PC-3 (cell line): ENCODE results near the gene WDR82. TPM values are rescaled to one million over a fixed set of nuclear protein-coding genes. Genes with fewer than 3 reads are reported as not detected.
A peak's percentile ranks its signal among the peaks of the same experiment; 100 is the strongest.

Experiments
- ATAC-seq: fragments of 200-7000 bp; cut with Tn5 transposase; 2 replicates; pipeline ENCODE4 v1.9.1; 2020; ENCODE audit warnings: mild to moderate bottlenecking, moderate library complexity
- BruUV-seq: library from RNA; stranded (reverse); fragments of 400-500 nt; replicated peaks from 2 replicates; lab custom pipeline; 2021; lab: Mats Ljungman, UMichigan
- CTCF ChIA-PET: fragments of 300-600 bp; sonication (Branson Sonifier 250); formaldehyde crosslinking; loops from one replicate; lab custom pipeline; 2022; ENCODE audit warnings: antibody characterized with exemption; lab: Charles Lee
- POLR2A ChIA-PET: fragments of 300-600 bp; sonication (Branson Sonifier 250); formaldehyde crosslinking; loops from one replicate; lab custom pipeline; 2022; ENCODE audit warnings: antibody characterized with exemption; ENCODE audit not compliant: unreplicated experiment; lab: Charles Lee
- DNase-seq: peaks from one replicate; pipeline ENCODE4 v3.0.0-alpha.2; 2015
- H2AFZ ChIP-seq: fragments of 300-600 bp; sonication (generic); 2 replicates; pipeline ENCODE4 v1.6.0; 2016; ENCODE audit warnings: antibody characterized with exemption, low read length
- H3F3A ChIP-seq: fragments of 300-600 bp; sonication (generic); one replicate; pipeline ENCODE4 v1.6.0; 2017; ENCODE audit warnings: antibody characterized with exemption, low read length, control low read depth, mild to moderate bottlenecking; ENCODE audit not compliant: unreplicated experiment
- H3K27ac ChIP-seq: fragments of 300-600 bp; sonication (generic); 2 replicates; pipeline ENCODE4 v1.5.1; 2016; ENCODE audit warnings: mild to moderate bottlenecking, low read length
- H3K27me3 ChIP-seq: fragments of 300-600 bp; sonication (generic); 2 replicates; pipeline ENCODE4 v1.6.1; 2016; ENCODE audit warnings: low read length, mixed read lengths
- H3K36me3 ChIP-seq: fragments of 300-600 bp; sonication (generic); 2 replicates; pipeline ENCODE4 v1.6.1; 2016; ENCODE audit warnings: low read depth, mixed run types, low read length, mixed read lengths
- H3K4me1 ChIP-seq: fragments of 300-600 bp; sonication (generic); 2 replicates; pipeline ENCODE4 v1.5.1; 2016; ENCODE audit warnings: low read length; ENCODE audit not compliant: insufficient read depth
- H3K4me2 ChIP-seq: fragments of 300-600 bp; sonication (generic); 2 replicates; pipeline ENCODE4 v1.6.0; 2016; ENCODE audit warnings: low read length
- H3K4me3 ChIP-seq: fragments of 300-600 bp; sonication (generic); 2 replicates; pipeline ENCODE4 v1.5.1; 2016; ENCODE audit warnings: mild to moderate bottlenecking, low read length, mixed read lengths
- H3K79me2 ChIP-seq: fragments of 300-600 bp; sonication (generic); 2 replicates; pipeline ENCODE4 v1.6.1; 2017; ENCODE audit warnings: low read length, mixed read lengths
- H3K9ac ChIP-seq: fragments of 300-600 bp; sonication (generic); 2 replicates; pipeline ENCODE4 v1.6.0; 2016; ENCODE audit warnings: mild to moderate bottlenecking, low read length
- H3K9me2 ChIP-seq: fragments of 300-600 bp; sonication (generic); replicated peaks from 2 replicates; pipeline ENCODE4 v1.6.1; 2016; ENCODE audit warnings: mixed run types, low read length, mixed read lengths
- H3K9me3 ChIP-seq: fragments of 300-600 bp; sonication (generic); 2 replicates; pipeline ENCODE4 v1.6.1; 2016; ENCODE audit warnings: low read length, mixed read lengths
- H4K20me1 ChIP-seq: fragments of 300-600 bp; sonication (generic); 2 replicates; pipeline ENCODE4 v1.6.1; 2016; ENCODE audit warnings: low read length, mixed read lengths
- EZH2 ChIP-seq: fragments of 300-600 bp; sonication (generic); IDR thresholded peaks from one replicate; pipeline ENCODE4 v1.6.1; 2017; ENCODE audit warnings: antibody characterized with exemption, mild to moderate bottlenecking, low read length; ENCODE audit not compliant: unreplicated experiment
- EZH2phosphoT487 ChIP-seq: fragments of 300-600 bp; sonication (generic); IDR thresholded peaks from 2 replicates; pipeline ENCODE4 v1.6.1; 2018; ENCODE audit warnings: mild to moderate bottlenecking, antibody characterized with exemption, low read length, borderline replicate concordance
- intact Hi-C: fragments of 100-400 bp; cut with micrococcal nuclease; formaldehyde crosslinking; loops from 2 replicates; pipeline ENCODE4 v1.9.0; 2023
- total RNA-seq: library from RNA; depleted of rRNA; stranded (reverse); fragments of >200 nt; gene quantifications from 2 replicates; pipeline ENCODE4 v1.2.3, GENCODE V29; 2014
- TF ChIP-seq, protein P1 (sequence below): fragments of 300-600 bp; sonication (generic); conservative IDR thresholded peaks from 2 replicates; pipeline ENCODE4 v1.5.1; 2017; ENCODE audit warnings: antibody characterized with exemption, low read depth, mild to moderate bottlenecking, low read length

WDR82 gene
- total RNA-seq, 1 experiment from 2014 or later = 56.4 TPM

DNA sequence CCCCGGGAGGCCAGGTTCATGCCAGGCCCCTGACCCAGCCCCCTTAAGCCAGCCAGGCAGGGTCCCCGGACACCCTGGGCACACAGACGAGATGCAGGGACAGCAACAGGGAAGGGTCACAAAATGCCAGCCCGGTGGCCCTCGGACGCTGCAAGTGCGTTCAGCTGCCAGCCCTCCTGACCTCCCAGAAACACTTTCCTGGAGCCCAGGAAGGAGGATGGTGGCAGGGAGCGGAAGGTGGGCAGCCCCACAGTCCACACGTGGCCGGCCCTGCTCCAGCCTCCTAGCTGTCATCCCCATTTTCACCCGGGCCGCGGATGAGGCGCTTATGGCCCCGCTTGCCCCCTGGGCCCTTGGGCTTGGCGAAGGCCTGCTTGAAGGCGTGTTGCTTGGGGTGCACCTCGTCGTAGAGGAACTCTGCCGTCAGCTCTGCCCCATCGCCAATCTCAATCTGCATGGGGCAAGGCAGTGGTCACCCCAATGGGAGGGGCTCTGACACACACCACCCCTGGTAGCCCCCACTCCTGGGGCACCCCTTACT is 49.6 kb downstream of the WDR82 start:
- H2AFZ ChIP-seq = no peak overlapping the region
- no peaks in the 10 kb centered on the region for H3K9me2 ChIP-seq
- H4K20me1 ChIP-seq = no peaks in the 10 kb centered on the region
- H3K27me3 ChIP-seq = no peaks in the 10 kb centered on the region
- no peak for DNase-seq
- H3K27ac ChIP-seq = no peak overlapping the region
- no peak overlapping the region for H3K9ac ChIP-seq
- TSS peak; percentile 30 for BruUV-seq
- POLR2A ChIA-PET = no interaction called here
- H3K4me2 ChIP-seq = no peak overlapping the region
- peaks cover 31% of the 10 kb centered on the region for H3K36me3 ChIP-seq
- ATAC-seq = no peak
- intact Hi-C loops = no loop called here
- no peaks in the 10 kb centered on the region for H3K4me1 ChIP-seq
- CTCF ChIA-PET = no interaction called here
- H3K79me2 ChIP-seq = 0 out of 2 replicates have a peak, but pooled peaks cover under 1% of the 10 kb centered on the region
- H3F3A ChIP-seq = no peaks in the 10 kb centered on the region
- no peak for TF ChIP-seq EZH2
- TF ChIP-seq EZH2phosphoT487 = no peak
- TF ChIP-seq, protein P1, sequence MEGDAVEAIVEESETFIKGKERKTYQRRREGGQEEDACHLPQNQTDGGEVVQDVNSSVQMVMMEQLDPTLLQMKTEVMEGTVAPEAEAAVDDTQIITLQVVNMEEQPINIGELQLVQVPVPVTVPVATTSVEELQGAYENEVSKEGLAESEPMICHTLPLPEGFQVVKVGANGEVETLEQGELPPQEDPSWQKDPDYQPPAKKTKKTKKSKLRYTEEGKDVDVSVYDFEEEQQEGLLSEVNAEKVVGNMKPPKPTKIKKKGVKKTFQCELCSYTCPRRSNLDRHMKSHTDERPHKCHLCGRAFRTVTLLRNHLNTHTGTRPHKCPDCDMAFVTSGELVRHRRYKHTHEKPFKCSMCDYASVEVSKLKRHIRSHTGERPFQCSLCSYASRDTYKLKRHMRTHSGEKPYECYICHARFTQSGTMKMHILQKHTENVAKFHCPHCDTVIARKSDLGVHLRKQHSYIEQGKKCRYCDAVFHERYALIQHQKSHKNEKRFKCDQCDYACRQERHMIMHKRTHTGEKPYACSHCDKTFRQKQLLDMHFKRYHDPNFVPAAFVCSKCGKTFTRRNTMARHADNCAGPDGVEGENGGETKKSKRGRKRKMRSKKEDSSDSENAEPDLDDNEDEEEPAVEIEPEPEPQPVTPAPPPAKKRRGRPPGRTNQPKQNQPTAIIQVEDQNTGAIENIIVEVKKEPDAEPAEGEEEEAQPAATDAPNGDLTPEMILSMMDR = no peak
- H3K9me3 ChIP-seq = no peaks in the 10 kb centered on the region
- no peak overlapping the region for H3K4me3 ChIP-seq

DNA sequence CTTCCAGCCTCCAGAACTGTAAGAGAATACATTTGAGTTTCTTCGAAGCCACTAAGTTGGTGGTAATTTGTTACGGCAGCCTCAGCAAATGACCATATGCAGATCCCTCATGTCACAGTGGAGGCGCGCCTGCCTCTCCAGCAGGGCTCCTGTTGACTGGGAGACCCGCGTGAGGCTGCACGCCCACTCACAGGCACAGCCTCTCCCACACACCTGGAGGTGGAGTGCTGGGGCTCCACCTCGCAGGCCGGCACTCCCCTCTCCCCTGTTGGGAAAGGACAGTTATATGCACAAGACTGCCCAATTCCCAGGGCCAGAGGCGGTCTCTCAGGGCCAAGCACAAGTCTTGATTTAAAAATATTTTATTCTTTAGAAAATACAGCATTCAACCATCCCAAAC is 50.2 kb downstream of the WDR82 start:
- Histone ChIP-seq H4K20me1 (no peaks in the 10 kb centered on the region), H3K27ac (no peak overlapping the region), H3K4me2 (no peak overlapping the region), H3K4me1 (no peaks in the 10 kb centered on the region), H3K79me2 (no peaks in the 10 kb centered on the region), H3K9ac (no peak overlapping the region), H3K36me3 (peaks cover 31% of the 10 kb centered on the region), H3K9me2 (no peaks in the 10 kb centered on the region), H2AFZ (no peak overlapping the region), H3K9me3 (no peaks in the 10 kb centered on the region), H3K27me3 (no peaks in the 10 kb centered on the region), H3K4me3 (no peak overlapping the region), H3F3A (no peaks in the 10 kb centered on the region)
- CTCF ChIA-PET = no interaction called here
- BruUV-seq = no TSS peak
- ATAC-seq (no peak), DNase-seq (no peak)
- no peak for TF ChIP-seq EZH2
- TF ChIP-seq EZH2phosphoT487 = no peak
- TF ChIP-seq, protein P1 = no peak
- intact Hi-C loops = no loop called here
- POLR2A ChIA-PET = no interaction called here

GRCh38 chr3:52227766-52228165 is 50.7 kb downstream of the WDR82 start:
- intact Hi-C loops = no loop called here
- CTCF ChIA-PET = no interaction called here

More at GRCh38 chr3:52227766-52228165, 50.7 kb downstream of the WDR82 start:
- no peak overlapping the region for H3K9ac ChIP-seq
- ATAC-seq = no peak
- H4K20me1 ChIP-seq = no peaks in the 10 kb centered on the region
- no peak overlapping the region for H2AFZ ChIP-seq
- H3K27ac ChIP-seq = no peak overlapping the region
- H3K9me2 ChIP-seq = no peaks in the 10 kb centered on the region
- H3K4me2 ChIP-seq = no peak overlapping the region
- no peak for TF ChIP-seq EZH2phosphoT487
- TF ChIP-seq, protein P1 = no peak
- TF ChIP-seq EZH2 = no peak
- H3K4me1 ChIP-seq = no peaks in the 10 kb centered on the region
- H3K4me3 ChIP-seq = no peak overlapping the region
- peaks cover 31% of the 10 kb centered on the region for H3K36me3 ChIP-seq
- no peaks in the 10 kb centered on the region for H3K79me2 ChIP-seq
- no TSS peak for BruUV-seq
- H3K27me3 ChIP-seq = no peaks in the 10 kb centered on the region
- DNase-seq = no peak
- POLR2A ChIA-PET = interaction anchor here (0.6 kb wide), 1 partner anchor 112 kb away, joined by 3 read pairs; no protein-coding TSS in a partner anchor
- no peaks in the 10 kb centered on the region for H3F3A ChIP-seq
- H3K9me3 ChIP-seq = no peaks in the 10 kb centered on the region
